Measurements from ENCODE around the gene GADL1.

The GADL1 gene

GRCh38 chr3:30695302-30696061 is 199.0 kb downstream of the GADL1 start:
- no peak for DNase-seq

- no peak for DNase-seq
Observed at GRCh38 chr3:30694668-30695067, 199.8 kb downstream of the GADL1 start.

- DNase-seq: no peak
Observed at GRCh38 chr3:30694148-30694547, 200.3 kb downstream of the GADL1 start.

DNA sequence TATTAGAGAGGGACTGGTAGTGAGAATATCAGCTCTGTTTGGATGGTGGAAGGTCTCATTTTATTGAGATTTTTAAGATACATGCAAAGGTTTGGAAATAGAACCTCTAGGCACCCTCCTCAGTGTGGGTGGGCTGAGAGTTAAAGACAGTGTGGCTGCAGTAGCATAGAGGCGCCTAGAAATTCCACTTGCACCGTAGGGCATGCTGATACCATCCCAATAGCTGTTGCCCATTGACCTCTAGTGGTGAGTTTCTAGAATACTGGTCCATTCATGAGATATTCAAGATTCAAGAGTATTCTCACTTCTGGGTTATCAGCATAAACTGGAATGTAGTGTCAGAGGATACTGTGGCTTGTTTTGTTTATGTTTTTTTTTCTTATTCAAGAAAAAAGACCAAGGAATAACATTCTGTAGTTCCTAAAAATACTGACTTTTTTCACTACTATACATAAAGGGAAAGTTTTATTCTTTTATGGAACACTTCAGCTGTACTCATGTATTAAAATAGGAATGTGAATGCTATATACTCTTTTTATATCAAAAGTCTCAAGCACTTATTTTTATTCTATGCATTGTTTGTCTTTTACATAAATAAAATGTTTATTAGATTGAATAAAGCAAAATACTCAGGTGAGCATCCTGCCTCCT is 200.9 kb downstream of the GADL1 start:
- peak in 25 of 58 donors; percentile 2 to 75 (median 26) for DNase-seq

DNA sequence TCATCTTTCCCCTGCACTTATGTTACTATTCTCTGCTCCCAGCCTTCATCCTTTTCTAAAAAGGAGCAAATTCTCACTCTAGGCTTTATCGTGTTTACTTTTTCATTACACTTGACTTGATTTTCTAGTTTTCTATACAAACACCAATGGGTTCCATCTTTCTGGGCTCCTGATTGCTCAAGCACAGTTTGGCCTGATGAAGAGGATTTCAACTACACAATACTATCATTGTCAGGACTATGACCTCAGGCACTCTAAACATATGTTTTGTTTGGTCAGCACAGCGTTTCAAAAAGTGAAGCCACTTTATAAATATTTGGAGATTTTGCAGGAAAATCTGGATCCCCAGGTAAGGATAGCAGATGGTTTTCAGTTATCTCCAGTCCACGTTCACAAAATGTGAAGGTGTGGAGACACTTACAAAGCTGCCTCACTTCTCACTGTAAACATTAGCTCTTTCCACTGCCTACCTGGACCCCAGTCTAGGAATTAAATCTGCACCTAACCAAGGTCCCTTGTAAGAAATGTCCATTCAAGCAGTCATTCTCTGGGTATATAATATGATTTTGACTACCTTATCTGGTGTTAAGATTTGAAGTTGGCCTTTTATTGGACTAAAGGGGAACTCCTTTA is 201.8 kb downstream of the GADL1 start:
- no peak for DNase-seq

GRCh38 chr3:30691944-30692343 is 202.5 kb downstream of the GADL1 start:
- DNase-seq: no peak

GRCh38 chr3:30691249-30691880 is 203.1 kb downstream of the GADL1 start:
- no peak for DNase-seq

DNA sequence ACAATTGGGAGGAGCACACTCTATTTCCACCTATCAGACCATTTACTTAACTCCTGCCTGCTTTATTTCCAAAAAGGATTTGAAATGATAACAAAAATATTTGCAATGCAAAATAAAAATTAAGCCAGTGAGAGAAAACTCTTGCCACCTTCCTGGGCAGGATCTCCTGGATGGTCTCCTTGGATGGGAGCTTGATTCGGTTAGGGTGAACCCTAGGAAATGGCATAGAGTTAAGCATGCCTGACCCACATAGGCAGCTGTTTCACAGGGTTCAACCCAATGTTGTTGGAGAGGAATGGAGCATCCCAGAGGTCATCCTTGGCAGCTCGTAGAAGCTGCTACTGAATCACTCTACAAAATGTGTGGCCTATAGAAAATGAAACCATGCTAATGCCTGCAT is 204.3 kb downstream of the GADL1 start:
- no peak for DNase-seq

- DNase-seq: peak in 4 of 58 donors; percentile 9 to 27 (median 20)
Observed at GRCh38 chr3:30688776-30689641, 205.5 kb downstream of the GADL1 start.

DNA sequence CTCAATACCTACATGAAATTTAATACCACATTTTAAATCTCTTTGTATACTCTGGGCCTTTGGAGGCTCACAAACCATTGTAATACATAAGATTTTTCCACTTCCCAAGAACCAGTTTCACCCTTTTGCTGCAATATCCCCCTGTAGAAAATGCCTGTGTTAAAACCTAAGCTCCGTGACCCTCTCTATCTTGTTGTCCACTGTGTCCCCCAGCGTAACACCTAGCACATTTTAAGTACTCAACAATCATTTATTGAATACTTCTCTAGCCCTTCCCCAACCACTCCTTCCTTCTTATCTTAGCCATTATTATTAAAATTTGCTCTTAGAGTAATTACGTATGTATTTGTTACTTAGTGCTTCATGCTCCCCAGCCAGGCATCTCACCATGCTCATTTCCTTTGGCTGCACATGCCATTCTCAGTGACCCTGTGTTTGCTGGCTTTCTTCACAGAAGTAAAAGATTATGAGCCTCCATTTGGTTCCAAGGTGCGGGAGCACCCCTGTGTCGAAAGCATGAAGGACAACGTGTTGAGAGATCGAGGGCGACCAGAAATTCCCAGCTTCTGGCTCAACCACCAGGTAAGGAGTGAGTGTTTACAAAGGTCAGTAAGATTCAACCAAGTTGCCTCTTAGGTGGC is 206.4 kb downstream of the GADL1 start:
- no peak for DNase-seq

DNA sequence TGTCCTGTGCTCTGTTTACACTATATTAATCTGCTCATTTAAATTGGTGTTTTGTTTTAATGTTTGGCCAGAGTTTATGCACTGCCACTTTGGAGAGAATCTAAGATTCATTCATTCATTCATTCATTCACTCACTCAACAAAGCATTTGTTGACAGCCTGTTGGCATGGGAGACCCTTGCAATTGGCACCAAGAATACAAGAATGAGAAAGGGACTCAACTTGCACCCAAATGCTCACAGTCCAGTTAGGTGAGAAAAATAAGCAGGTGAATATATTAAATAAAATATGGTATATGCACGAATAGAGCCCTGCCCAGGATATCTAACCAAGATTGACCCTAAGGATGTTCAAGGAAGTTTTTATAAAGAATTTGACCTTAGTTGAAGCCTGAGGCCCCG is 207.7 kb downstream of the GADL1 start:
- no peak for DNase-seq

GRCh38 chr3:30686176-30686575 is 208.3 kb downstream of the GADL1 start:
- DNase-seq: no peak

DNA sequence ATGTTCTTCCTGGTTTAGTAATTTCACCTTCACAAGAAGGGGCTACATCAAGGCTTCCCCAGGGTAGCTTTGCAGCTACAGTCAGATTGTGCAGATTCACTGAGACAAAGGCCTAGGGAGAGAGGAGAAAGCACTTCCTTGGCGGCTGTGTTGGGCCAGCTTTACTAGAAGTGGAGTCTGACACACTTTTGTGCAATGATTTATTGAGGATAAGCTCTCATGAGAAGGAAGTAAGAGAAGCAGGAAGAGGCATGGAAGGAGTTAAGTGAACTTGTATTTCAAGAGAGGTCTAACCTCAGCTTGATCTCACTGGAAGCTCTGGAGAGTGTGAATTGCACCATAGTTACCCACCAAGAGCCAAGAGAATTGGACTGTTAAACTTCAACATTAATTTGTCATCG is 209.2 kb downstream of the GADL1 start:
- no peak for DNase-seq

- no peak for DNase-seq
Observed at GRCh38 chr3:30684356-30684755, 210.1 kb downstream of the GADL1 start.

- no peak for DNase-seq
Observed at GRCh38 chr3:30683769-30684168, 210.7 kb downstream of the GADL1 start.

DNA sequence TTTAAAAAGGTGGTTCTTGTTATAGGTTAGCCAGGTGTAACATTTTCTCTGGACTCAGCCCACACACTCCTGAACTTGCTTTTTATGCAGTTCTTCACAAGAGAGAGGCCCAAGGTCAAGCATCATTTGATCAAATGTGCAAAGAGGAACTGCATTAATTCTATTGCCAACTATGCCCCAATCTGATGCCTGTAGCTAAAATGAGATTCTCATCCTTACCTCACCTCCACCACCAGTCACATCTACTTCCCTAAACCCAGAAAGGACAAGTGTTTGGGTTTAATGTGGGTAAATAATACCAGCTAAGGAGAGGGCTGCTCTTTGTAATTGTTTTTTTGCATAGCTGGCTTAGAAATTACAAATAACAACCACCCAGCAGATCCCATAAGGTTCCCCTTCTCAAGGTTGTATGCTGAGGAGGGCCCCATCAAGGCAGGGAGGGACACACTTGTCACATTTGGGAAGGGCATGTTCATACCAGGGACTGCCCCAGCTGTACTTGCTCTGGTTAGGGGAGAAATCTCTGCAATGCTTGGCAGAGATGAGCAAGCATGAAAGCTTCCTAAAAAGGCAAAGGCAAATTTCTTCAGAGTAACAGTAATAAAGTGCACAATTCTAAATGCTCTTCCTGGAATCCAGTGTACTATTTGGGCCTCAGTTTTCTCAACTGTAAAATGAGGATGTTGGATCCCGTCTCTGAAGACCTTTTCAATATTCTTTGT is 211.9 kb downstream of the GADL1 start:
- DNase-seq: no peak

GRCh38 chr3:30681649-30682211 is 212.7 kb downstream of the GADL1 start:
- peak in 17 of 58 donors; percentile 2 to 45 (median 27) for DNase-seq

DNA sequence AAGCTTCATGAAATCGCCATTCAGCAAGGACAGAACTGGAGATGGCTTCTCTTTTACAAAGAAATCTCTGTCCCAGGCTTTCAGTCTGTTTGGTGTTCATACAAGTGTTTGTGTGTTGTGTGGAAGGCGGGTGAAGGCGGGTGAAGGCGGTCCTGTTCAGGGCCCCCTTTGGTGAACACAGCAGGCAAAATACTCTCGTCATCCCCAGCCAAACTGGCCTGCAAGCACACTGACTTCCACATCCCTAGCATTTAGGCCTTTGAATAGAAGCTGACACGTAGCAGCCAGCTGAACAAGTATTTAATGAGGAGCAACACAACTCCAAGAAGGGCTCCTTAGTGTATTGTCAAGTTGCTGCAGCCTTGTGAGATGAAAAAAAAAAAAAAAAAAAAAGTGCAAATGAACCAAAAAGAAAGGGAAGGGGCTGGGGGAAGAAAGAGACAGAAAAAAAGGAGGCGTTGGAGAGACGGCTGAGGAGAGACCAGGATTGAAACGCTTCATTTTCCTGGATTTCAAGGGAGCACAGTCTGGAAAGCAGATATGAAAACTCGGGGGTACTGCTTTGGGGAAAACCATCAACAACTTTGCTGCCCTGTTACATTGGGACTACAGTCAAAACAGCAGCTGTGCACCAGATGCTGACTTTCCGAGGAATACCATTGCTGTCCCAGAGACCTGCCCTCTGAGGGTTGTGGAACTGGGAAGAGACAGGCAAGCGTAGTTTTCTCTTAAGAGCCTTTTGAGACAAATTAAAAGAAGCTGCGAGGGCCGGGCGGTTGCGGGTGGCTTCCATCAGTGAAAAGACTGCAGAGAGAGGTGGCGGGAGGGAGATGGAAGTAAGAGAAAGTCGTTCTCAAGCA is 213.4 kb downstream of the GADL1 start:
- DNase-seq: peak in 50 of 58 donors; percentile 18 to 89 (median 66)

All from anterior cingulate cortex (tissue), 58 donors.